Lower leg skin (tissue), 4 donors: ENCODE measurements around the gene DNAJB4. TPM values are rescaled to one million over a fixed set of nuclear protein-coding genes. Genes with fewer than 3 reads are reported as not detected.

Experiments used
- DNase-seq, 2 donors: peaks; one replicate each; pipeline ENCODE4 v3.0.0-alpha.2; 2019; ENCODE audit warnings: low spot score in 2 of 2
- H3K4me3 ChIP-seq: fragments of 200-600 bp; sonication (generic); 2 replicates; pipeline ENCODE4 v1.5.1; 2017; ENCODE audit warnings: mild to moderate bottlenecking, low read depth; ENCODE audit not compliant: poor library complexity, severe bottlenecking
- POLR2A ChIP-seq, 2 donors: fragments of 450-650 bp; IDR thresholded peaks; one replicate each; pipeline ENCODE4 v1.6.1; 2016 to 2017; ENCODE audit warnings: antibody characterized with exemption in 2 of 2, mild to moderate bottlenecking in 1 of 2, moderate library complexity in 1 of 2
- WGBS, 2 donors: methylation state at CpG; one replicate each; pipeline ENCODE4 v1.1.5; 2018; 5-methylcytosine and 5-hydroxymethylcytosine counted together
- intact Hi-C: fragments of 100-400 bp; cut with DNase I; formaldehyde crosslinking; loops from one replicate; pipeline ENCODE4 v1.15.0; 2023; ENCODE audit warnings: low total_unique reads
- total RNA-seq, 4 donors: library from RNA; depleted of rRNA; stranded (reverse); fragments of >200 nt; gene quantifications; one replicate each; pipeline ENCODE4 v1.1.0, GENCODE V29; 2016
- TF ChIP-seq, protein P1 (sequence below), 3 donors: fragments of 450-650 bp; IDR thresholded peaks; one replicate each; pipeline ENCODE4 v1.5.1; 2016; ENCODE audit warnings: antibody characterized with exemption in 3 of 3, mild to moderate bottlenecking in 3 of 3, moderate library complexity in 2 of 3

The DNAJB4 gene
- total RNA-seq, 4 donors from 2014 or later = 9.3 to 15.5 (median 13.6) TPM

- WGBS, 2 donors = 59% methylated on average over 3 of the region's 3 CpGs
- H3K4me3 ChIP-seq = no peak overlapping the region
- DNase-seq = no peak
- TF ChIP-seq, protein P1, sequence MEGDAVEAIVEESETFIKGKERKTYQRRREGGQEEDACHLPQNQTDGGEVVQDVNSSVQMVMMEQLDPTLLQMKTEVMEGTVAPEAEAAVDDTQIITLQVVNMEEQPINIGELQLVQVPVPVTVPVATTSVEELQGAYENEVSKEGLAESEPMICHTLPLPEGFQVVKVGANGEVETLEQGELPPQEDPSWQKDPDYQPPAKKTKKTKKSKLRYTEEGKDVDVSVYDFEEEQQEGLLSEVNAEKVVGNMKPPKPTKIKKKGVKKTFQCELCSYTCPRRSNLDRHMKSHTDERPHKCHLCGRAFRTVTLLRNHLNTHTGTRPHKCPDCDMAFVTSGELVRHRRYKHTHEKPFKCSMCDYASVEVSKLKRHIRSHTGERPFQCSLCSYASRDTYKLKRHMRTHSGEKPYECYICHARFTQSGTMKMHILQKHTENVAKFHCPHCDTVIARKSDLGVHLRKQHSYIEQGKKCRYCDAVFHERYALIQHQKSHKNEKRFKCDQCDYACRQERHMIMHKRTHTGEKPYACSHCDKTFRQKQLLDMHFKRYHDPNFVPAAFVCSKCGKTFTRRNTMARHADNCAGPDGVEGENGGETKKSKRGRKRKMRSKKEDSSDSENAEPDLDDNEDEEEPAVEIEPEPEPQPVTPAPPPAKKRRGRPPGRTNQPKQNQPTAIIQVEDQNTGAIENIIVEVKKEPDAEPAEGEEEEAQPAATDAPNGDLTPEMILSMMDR (IDR thresholded peaks at IDR 0.05) = no peak
- no peak for TF ChIP-seq POLR2A (IDR thresholded peaks at IDR 0.05)
- intact Hi-C loops = no loop called here
Measured at GRCh38 chr1:78047631-78048030, 42.9 kb downstream of the DNAJB4 start.

GRCh38 chr1:78048446-78048845, 43.7 kb downstream of the DNAJB4 start:
- WGBS, 2 donors = 88 to 90% methylated on average over 3 of the region's 3 CpGs

DNA sequence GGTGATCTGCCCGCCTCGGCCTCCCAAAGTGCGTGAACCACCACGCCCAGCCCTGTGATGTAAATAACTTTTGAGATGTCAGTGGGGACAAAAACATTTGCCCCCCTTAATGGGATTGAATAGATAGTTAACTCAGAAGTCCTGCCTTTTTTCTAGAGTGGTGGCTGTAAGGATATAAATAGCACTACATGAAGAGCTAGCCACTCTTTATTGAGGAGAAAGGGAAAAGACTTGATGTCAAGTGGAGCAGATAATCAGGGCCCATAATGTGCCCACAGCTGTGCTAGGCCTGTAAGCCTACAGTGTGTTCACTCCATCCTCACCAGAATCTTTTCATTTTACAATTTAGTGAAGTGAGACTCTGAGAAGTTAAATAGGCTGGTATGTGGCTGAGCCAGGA, 44.7 kb downstream of the DNAJB4 start:
- intact Hi-C loops = no loop called here
- 83 to 99% methylated on average over 4 of the region's 4 CpGs for WGBS, 2 donors
- no peak overlapping the region for H3K4me3 ChIP-seq
- no peak for DNase-seq
- TF ChIP-seq, protein P1 (IDR thresholded peaks at IDR 0.05) = no peak
- no peak for TF ChIP-seq POLR2A (IDR thresholded peaks at IDR 0.05)

More at GRCh38 chr1:78048446-78048845, 43.7 kb downstream of the DNAJB4 start:
- TF ChIP-seq, protein P1 (IDR thresholded peaks at IDR 0.05) = no peak
- TF ChIP-seq POLR2A (IDR thresholded peaks at IDR 0.05) = no peak
- DNase-seq = no peak
- intact Hi-C loops = no loop called here
- H3K4me3 ChIP-seq = no peak overlapping the region

GRCh38 chr1:78051005-78051404, 46.3 kb downstream of the DNAJB4 start:
- no peak for TF ChIP-seq POLR2A (IDR thresholded peaks at IDR 0.05)
- TF ChIP-seq, protein P1 (IDR thresholded peaks at IDR 0.05) = no peak
- no peak for DNase-seq
- WGBS, 2 donors = 96% methylated on average over 2 of the region's 2 CpGs
- intact Hi-C loops = no loop called here
- no peak overlapping the region for H3K4me3 ChIP-seq

GRCh38 chr1:78052685-78053405, 48.1 kb downstream of the DNAJB4 start:
- DNase-seq = no peak
- intact Hi-C loops = no loop called here
- TF ChIP-seq, protein P1 (IDR thresholded peaks at IDR 0.05) = no peak
- TF ChIP-seq POLR2A (IDR thresholded peaks at IDR 0.05) = no peak
- WGBS, 2 donors = 62 to 76% methylated on average over 2 of the region's 2 CpGs
- no peak overlapping the region for H3K4me3 ChIP-seq

- DNase-seq = no peak
- intact Hi-C loops = no loop called here
- no peak for TF ChIP-seq POLR2A (IDR thresholded peaks at IDR 0.05)
- TF ChIP-seq, protein P1 (IDR thresholded peaks at IDR 0.05) = no peak
- no peak overlapping the region for H3K4me3 ChIP-seq
- 94 to 100% methylated on average over 2 of the region's 2 CpGs for WGBS, 2 donors
Measured at GRCh38 chr1:78053498-78053897, 48.8 kb downstream of the DNAJB4 start.
